Mesothelial cell of epicardium (in vitro differentiated cells): ENCODE measurements around the gene VEPH1. TPM values are rescaled to one million over a fixed set of nuclear protein-coding genes. Genes with fewer than 3 reads are reported as not detected.

Experiments used
- DNase-seq, 2 experiments: peaks; one replicate each; pipeline ENCODE4 v3.0.0; 2021; ENCODE audit warnings: low spot score in 2 of 2; ENCODE audit not compliant: unreplicated experiment in 2 of 2
- H3K27ac Mint-ChIP-seq: 2 replicates; pipeline ENCODE4 v1.8.0; 2021; ENCODE audit warnings: mixed read lengths
- H3K27me3 Mint-ChIP-seq: 2 replicates; pipeline ENCODE4 v1.8.0; 2021; ENCODE audit warnings: low read depth, mixed read lengths
- H3K36me3 Mint-ChIP-seq: 2 replicates; pipeline ENCODE4 v1.8.0; 2021; ENCODE audit warnings: mixed read lengths
- H3K4me1 Mint-ChIP-seq: 2 replicates; pipeline ENCODE4 v1.8.0; 2021; ENCODE audit warnings: mixed read lengths
- H3K4me3 Mint-ChIP-seq: 2 replicates; pipeline ENCODE4 v1.8.0; 2021; ENCODE audit warnings: mild to moderate bottlenecking, moderate library complexity, mixed read lengths
- H3K9me3 Mint-ChIP-seq: 2 replicates; pipeline ENCODE4 v1.8.0; 2021; ENCODE audit warnings: mixed read lengths
- total RNA-seq: library from RNA; stranded (reverse); gene quantifications from 3 replicates; pipeline ENCODE4 v1.2.1, GENCODE V29; 2021
- TF ChIP-seq, protein P1 (sequence below): fragments of 200-600 bp; sonication (generic); IDR thresholded peaks from one replicate; pipeline ENCODE4 v1.5.0; 2021; ENCODE audit warnings: antibody characterized with exemption; ENCODE audit not compliant: unreplicated experiment

The VEPH1 gene
- total RNA-seq, 1 donor from 2014 or later, result 10.2 TPM

DNA sequence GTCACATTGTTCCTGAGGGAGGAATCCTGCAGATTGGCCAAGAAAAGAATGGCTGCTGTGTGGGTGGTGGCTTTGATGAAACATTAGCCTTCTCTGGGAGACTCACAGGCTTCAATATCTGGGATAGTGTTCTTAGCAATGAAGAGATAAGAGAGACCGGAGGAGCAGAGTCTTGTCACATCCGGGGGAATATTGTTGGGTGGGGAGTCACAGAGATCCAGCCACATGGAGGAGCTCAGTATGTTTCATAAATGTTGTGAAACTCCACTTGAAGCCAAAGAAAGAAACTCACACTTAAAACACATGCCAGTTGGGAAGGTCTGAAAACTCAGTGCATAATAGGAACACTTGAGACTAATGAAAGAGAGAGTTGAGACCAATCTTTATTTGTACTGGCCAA is 60.5 kb downstream of the VEPH1 start:
- H3K4me3 Mint-ChIP-seq, result no peak overlapping the region
- no peaks in the 10 kb centered on the region for H3K36me3 Mint-ChIP-seq
- DNase-seq, result no peak
- H3K9me3 Mint-ChIP-seq, result no peaks in the 10 kb centered on the region
- H3K4me1 Mint-ChIP-seq, result peaks cover 30% of the 10 kb centered on the region
- peaks cover 25% of the 10 kb centered on the region for H3K27me3 Mint-ChIP-seq
- TF ChIP-seq, protein P1, sequence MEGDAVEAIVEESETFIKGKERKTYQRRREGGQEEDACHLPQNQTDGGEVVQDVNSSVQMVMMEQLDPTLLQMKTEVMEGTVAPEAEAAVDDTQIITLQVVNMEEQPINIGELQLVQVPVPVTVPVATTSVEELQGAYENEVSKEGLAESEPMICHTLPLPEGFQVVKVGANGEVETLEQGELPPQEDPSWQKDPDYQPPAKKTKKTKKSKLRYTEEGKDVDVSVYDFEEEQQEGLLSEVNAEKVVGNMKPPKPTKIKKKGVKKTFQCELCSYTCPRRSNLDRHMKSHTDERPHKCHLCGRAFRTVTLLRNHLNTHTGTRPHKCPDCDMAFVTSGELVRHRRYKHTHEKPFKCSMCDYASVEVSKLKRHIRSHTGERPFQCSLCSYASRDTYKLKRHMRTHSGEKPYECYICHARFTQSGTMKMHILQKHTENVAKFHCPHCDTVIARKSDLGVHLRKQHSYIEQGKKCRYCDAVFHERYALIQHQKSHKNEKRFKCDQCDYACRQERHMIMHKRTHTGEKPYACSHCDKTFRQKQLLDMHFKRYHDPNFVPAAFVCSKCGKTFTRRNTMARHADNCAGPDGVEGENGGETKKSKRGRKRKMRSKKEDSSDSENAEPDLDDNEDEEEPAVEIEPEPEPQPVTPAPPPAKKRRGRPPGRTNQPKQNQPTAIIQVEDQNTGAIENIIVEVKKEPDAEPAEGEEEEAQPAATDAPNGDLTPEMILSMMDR, result no peak
- H3K27ac Mint-ChIP-seq, result peak overlapping the region; percentile 2

DNA sequence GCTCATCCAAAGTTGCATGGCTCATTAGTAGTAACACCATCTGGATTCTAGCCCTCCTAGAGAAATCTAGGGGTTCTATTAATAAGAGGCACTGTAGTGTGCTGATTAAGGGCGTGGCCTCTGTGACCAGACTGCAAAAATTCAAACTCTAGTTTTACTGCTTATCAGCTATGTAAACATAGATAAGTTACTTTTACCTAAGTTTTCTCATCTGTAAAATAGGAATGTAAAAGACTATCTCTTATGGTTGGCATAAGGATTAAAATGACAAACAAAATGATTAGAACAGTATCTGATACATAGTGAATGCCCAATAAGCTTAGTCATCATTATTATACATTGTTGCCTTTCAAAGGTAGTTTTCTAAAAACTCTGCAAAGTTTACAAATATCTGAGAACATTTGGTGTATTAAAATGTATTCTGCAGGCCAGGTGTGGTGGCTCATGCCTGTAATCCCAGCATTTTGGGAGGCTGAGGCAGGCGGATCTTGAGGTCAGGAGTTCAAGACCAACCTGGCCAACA is 62.1 kb downstream of the VEPH1 start:
- Mint-ChIP-seq H3K27me3 (peaks cover 36% of the 10 kb centered on the region), H3K4me3 (no peak overlapping the region), H3K36me3 (no peaks in the 10 kb centered on the region), H3K9me3 (no peaks in the 10 kb centered on the region), H3K27ac (no peak overlapping the region), H3K4me1 (peaks cover 38% of the 10 kb centered on the region)
- DNase-seq, result no peak
- TF ChIP-seq, protein P1, result no peak

DNA sequence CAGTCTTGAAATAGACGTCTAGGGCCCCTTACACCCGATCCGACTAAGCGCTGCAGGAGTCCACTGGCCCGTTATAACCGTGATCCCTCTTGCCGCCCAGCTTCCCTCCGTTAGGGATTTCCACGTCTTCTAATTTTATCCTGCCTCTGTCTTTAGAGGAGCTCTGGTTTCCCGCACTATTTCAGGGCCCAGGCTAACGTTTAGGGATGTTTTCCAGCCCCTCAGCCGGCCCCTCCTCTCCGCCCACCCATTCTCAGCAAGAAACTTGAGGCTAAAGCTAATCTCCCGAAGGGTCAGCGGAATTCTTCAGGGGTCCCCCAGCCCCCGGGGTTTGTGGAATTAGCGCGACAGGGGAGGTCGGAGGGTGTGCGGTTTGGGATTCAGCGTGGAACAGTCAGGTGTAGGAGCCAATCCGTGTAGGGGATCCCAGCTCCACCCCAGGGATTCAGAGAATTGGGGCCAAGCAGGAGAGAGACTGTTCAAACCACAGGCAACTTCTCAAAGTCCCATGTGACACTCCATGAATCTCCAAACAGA is 65.0 kb downstream of the VEPH1 start:
- no peaks in the 10 kb centered on the region for H3K9me3 Mint-ChIP-seq
- H3K27ac Mint-ChIP-seq, result peak overlapping the region; percentile 83
- TF ChIP-seq, protein P1, result no peak
- peaks cover 58% of the 10 kb centered on the region for H3K27me3 Mint-ChIP-seq
- peak overlapping the region; percentile 69 for H3K4me3 Mint-ChIP-seq
- no peaks in the 10 kb centered on the region for H3K36me3 Mint-ChIP-seq
- no peak for DNase-seq
- peaks cover 31% of the 10 kb centered on the region for H3K4me1 Mint-ChIP-seq

DNA sequence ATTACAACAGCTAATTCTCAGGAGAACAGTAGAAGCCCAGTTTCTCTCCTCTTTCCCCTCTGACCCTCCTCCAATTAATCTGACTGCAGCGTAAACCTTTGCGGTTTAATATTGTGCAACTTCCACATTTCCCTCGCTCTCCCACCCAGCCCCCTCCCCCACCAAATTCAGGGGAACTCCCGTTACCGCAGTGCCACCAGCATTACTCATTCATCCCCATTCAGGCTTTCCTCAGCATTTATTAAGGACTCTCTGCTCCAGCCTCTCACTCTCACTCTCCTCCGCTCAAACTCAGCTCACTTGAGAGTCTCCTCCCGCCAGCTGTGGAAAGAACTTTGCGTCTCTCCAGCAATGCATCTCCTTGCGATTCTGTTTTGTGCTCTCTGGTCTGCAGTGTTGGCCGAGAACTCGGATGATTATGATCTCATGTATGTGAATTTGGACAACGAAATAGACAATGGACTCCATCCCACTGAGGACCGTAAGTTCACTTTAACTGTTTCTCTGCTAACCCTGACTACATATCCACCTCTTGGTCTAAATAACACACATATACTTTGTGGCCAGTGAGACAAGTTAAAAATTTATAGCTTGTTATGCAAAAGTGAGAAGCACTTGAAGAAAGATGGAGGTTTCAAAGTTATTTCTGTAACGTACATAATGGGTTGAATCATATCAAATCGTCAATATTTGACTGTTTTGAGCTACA is 66.5 kb downstream of the VEPH1 start, which contains the start of gene PTX3:
Gene PTX3, plus strand, starts transcription at position 268 of the 709 bp plus-strand sequence. Its CDS starts 84 bp downstream, at position 352.
- peak in 1 of 2 experiments; percentile 48 for DNase-seq
- Mint-ChIP-seq H3K9me3 (no peaks in the 10 kb centered on the region), H3K27me3 (peaks cover 63% of the 10 kb centered on the region), H3K27ac (peak within 1 kb of the TSS; percentile 80), H3K36me3 (no peaks in the 10 kb centered on the region), H3K4me3 (peak within 1 kb of the TSS; percentile 69), H3K4me1 (peaks cover 25% of the 10 kb centered on the region)
- TF ChIP-seq, protein P1, result no peak

DNA sequence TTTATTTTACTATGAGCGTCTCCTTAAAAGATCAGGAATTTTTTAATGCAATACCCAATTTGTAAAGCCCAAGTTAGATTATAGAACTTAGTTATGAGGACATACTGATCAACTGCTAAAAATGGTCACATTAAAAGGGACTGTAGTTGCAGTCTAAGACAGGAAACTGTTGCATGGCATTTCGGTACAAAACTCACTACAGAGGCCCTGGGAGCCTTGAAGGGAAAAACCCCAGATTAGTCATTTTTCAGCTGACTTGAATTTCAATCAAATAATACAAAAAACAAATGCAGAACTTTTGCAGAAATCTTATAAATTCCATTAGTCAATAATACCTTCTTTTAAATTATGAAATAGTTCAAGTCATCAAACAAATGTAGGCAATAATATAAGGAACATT is 73.5 kb downstream of the VEPH1 start:
- DNase-seq, result no peak
- Mint-ChIP-seq H3K9me3 (peaks cover under 1% of the 10 kb centered on the region), H3K36me3 (peaks cover 3% of the 10 kb centered on the region), H3K27ac (no peak overlapping the region), H3K4me1 (peaks cover 8% of the 10 kb centered on the region), H3K27me3 (peaks cover 18% of the 10 kb centered on the region), H3K4me3 (no peak overlapping the region)
- TF ChIP-seq, protein P1, result no peak
